Measurements from ENCODE around the gene RARG.

DNA sequence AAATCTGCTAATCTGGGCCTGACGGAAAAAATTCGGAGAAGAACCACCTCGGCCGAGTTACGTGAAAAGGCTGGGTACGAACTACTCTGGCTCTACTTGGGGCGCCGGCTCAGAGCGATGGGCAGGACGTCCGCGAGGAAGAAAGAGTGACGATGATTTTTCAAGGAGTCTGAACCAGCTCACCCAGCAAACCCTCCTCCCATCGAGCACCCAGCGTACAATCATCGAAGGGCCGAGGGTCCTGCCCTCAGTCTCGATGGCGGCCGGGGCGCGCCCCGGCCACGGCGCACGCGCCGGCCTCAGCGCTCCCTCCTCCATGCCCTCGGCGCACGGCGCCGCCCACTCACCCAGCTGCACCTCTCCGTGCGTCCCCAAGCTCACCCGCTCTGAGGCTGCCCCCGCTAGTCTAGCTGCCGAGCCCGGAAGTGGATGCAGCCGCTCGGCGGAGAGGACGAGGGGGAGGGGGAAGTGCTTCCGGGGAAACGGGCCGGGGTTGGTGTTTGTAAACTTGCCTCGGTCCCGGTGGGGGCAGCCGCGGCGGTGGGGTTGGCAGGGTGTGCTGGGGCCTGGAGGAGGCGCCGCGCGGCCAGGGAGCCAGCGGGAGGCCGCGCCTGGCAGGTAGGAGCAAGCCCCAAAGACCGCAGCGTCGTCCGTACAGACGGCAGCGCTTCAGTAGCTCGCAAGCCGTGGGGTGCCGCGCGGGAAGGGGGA is 51.6 kb downstream of the RARG start, which contains the start of the genes CSAD and ZNF740:
- TF ChIP-seq, protein P1, sequence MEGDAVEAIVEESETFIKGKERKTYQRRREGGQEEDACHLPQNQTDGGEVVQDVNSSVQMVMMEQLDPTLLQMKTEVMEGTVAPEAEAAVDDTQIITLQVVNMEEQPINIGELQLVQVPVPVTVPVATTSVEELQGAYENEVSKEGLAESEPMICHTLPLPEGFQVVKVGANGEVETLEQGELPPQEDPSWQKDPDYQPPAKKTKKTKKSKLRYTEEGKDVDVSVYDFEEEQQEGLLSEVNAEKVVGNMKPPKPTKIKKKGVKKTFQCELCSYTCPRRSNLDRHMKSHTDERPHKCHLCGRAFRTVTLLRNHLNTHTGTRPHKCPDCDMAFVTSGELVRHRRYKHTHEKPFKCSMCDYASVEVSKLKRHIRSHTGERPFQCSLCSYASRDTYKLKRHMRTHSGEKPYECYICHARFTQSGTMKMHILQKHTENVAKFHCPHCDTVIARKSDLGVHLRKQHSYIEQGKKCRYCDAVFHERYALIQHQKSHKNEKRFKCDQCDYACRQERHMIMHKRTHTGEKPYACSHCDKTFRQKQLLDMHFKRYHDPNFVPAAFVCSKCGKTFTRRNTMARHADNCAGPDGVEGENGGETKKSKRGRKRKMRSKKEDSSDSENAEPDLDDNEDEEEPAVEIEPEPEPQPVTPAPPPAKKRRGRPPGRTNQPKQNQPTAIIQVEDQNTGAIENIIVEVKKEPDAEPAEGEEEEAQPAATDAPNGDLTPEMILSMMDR (conservative IDR thresholded peaks at IDR 0.05) = no peak
- TF ChIP-seq EZH2 (IDR thresholded peaks at IDR 0.05; ENCODE audit: low read depth) = no peak
